ENCODE measurements around the gene KIR3DL2.
"Not testable (repeated sequence)": the region's sequence is repeated elsewhere in the genome, so short reads cannot be mapped to it uniquely, and the experiment has no call there.

GRCh38 chr19:54858476-54858875 is 8.2 kb downstream of the KIR3DL2 start:
- TF ChIP-seq CHD1 (IDR thresholded peaks at IDR 0.05; ENCODE audit: low read depth, low read length); POLR2A (IDR thresholded peaks at IDR 0.05; ENCODE audit: low read depth, low read length); RAD21 (IDR thresholded peaks at IDR 0.05; ENCODE audit: low read length): not testable (repeated sequence)
